ENCODE results near the gene ZNF579.
"Not testable (repeated sequence)": the region's sequence is repeated elsewhere in the genome, so short reads cannot be mapped to it uniquely, and the experiment has no call there.

ZNF579 gene

DNA sequence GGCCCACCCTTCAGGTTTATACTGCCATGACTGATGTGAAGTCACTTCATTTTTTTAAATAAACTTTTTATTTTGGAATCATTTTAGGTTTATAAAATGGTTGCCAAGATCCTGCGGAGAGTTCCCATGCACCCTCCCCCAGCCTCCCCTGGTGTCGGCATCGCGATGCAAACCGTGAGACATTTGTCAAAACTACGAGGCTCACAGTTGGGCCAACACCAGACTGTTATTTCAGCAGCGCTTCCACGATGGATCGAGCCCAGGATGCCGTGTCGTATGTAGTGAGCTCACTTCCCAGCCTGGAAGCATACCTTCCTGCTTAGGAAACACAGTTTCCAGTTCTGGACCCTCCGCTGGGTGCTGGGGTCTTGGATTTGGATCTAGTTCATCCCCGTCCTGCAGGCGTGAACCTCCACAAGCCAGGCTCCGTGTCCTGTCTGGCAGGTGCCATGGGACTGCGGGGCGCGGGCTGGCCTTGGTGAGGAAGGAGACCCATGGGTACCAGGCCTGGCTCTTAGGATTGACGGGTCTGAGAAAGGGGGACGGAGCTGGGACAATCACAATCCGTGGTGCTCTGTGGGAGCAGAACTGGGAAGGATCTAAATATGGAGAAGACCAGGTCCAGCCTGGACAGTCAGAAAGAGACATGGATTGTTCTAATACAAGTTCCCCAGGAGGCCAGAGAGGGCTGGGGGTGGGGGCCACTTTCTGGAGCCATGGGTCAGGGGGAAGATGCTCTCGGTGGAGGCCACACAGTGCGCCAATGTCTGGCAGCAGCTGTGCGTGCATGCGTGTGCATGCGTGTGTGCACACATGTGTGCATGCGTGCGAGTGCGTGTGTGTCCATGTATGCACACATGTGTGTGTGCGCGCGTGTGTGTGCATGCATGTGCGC, 41.3 kb downstream of the ZNF579 start:
- DNase-seq (ENCODE audit: low spot score), result no peak

- DNase-seq (ENCODE audit: low spot score), result no peak
Observed at GRCh38 chr19:55538132-55538531, 42.5 kb downstream of the ZNF579 start.

DNA sequence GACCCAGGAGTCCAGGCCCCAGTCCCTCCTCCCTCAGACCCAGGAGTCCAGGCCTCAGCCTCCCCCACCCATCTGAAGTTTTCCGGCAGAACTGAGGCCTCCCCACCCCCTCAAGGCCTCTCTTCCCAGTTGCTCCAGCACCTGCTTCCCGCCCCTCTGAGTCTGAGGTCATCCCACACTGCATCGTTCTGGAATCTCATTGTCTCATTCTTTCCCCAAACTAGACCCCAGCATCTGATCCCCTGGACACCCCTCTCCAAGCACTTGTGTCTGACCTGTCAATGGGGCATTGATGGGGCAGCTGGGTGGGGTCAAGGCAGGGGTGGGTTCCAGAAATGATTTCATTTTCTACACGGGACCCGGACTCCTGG, 42.9 kb downstream of the ZNF579 start:
- DNase-seq (ENCODE audit: low spot score), result peak; percentile 41

DNA sequence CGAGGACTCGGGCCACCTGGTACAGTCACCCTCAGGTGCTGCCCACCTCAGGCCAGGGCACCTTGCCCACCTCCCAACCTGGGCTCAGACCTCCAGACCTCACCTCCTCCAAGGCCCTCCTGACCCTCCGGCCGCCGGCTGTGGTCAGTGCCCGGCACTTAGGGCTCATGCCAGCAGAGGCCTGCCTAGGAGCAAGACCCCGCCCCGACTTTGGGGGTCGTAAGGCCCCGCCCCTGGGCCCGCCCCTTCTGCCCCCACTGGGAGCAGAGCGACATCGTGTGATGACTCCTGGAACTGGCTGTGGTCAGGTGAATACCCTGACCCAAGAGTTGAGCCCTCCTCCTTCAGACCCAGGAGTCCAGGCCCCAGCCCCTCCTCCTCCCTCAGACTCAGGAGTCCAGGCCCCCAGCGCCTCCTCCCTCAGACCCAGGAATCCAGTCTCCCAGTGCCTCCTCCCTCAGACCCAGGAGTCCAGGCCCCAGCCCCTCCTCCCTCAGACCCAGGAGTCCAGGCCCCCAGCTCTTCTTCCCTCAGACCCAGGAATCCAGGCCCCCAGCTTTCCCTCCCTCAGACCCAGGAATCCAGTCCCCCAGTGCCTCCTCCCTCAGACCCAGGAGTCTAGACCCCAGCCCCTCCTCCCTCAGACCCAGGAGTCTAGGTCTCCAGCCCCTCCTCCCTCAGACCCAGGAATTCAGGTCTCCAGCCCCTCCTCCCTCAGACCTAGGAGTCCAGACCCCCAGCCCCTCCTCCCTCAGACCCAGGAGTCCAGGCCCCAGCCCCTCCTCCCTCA, 43.5 kb downstream of the ZNF579 start, which contains the start of gene SBK2:
TSS of gene SBK2 (minus strand) at position 183 of the 790 bp plus-strand sequence. CDS start 839 bp downstream, outside the sequence.
- DNase-seq (ENCODE audit: low spot score), result no peak

DNA sequence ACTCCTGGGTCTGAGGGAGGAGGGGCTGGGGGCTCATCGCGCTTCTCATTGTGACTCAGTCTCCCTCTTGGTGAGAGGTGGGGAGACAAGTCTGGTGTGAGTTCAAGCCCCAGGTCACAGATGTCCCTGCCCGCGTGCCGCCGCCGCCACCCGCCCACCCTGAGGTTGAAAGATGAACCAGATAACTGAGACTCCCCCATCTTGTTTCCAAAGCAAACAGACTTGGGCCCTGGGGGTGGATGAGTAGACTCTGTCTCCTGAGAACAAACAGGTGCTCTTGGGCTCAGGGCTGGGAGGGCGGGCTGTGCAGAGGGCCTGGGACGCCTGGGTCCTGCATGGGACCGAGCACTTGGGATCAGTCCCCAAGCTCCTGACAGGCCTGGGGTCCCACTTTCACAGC, 44.3 kb downstream of the ZNF579 start:
- no peak for DNase-seq (ENCODE audit: low spot score)

DNA sequence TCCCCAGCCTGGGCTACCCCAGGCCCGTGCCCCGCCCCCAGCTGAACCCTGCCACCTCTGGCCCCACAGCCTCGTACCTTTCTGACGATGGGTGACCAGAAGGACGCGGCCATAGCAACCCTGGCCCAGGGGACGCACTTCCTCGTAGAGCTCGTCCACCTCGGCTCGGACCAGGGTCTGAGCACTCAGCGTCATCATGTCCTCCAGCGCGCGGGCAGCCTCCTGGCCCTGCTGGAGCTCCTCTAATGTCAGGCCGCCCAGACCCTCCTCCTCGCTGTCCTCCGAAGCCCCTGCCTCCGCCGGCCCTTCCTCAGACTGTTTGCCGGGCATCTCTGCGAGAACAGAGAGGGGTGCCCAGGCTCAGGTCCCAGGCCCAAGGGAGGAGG, 44.7 kb downstream of the ZNF579 start:
- no peak for DNase-seq (ENCODE audit: low spot score)

DNA sequence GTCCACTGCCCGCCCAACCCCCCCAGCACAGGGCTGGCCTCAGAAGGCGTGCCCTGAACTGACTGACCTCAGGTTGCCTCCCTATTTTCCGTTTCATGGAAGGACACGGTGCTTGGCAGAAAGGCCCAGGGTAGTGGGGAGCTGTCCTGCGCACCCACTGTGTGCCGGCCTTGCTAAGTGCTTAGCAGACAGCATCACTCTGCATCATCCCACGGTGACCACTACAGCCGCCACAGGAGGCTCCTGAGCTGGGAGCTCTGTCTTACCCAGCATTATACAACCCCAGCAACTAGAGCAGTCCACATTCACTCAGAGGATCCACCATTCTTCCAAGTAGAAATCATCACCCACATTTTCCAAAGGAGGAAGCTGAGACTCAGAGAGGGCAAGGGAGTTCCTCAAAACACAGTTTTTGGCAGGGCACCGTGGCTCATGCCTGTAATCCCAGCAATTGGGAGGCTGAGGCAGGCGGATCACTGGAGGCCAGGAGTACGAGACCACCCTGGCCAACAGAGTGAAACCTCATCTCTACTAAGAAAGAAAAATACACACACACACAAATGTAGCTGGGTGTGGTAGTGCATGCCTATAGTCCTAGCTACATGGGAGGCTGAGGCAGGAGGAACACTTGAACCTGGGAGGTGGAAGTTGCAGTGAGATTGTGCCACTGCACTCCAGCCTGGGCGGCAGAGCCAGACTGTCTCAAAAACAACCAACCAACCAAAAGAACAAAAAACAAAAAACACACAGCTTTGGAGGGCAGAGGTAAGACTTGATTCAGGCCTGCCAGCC, 45.3 kb downstream of the ZNF579 start:
- no peak for DNase-seq (ENCODE audit: low spot score)

DNA sequence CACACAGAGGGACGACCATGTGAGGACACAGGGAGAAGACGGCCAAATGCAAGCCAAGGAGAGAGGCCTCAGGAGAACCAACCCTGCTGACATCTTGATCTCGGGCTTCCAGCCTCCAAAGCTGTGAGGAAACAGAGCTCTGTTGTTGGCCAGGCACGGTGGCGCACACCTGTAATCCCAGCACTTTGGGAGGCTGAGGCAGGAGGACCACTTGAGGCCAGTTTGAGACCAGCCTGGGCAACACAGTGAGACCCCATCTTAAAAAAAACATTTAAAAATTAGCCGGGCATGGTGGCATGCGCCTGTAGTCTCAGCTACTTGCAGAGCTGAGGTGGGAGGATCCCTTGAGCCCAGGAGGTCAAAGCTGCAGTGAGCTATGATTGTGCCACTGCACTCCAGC, 46.4 kb downstream of the ZNF579 start:
- not testable (repeated sequence) for DNase-seq (ENCODE audit: low spot score)

- no peak for DNase-seq (ENCODE audit: low spot score)
Observed at GRCh38 chr19:55530996-55531395, 49.7 kb downstream of the ZNF579 start.

DNA sequence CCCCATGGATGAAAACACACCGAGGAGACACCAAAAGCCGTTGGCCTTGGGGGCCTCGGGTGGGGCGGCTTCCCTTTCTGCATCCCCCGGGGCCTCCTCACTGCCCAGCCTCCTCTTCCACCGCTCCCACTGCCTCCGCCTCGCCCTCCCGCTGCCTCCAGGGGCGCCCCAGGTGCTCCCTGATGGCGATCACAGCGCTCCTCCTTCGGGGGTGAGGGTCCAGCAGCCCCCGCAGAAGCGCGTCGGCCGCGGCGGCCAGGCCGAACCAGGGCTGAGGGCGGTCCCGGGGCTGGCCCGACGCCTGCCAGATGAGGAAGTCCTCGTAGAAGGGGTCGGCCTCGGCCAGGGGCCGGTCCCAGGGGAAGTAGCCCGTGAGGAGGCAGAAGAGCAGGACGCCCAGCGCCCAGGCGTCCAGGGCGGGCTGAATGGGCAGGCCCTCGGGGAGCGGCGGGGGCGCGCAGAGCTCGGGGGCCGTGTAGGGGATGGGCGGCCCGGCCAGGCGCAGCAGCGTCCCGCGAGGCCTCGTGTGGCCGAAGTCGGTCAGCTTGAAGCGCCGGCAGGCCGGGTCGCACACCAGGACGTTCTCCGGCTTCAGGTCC, 50.9 kb downstream of the ZNF579 start:
- DNase-seq (ENCODE audit: low spot score), result no peak

DNA sequence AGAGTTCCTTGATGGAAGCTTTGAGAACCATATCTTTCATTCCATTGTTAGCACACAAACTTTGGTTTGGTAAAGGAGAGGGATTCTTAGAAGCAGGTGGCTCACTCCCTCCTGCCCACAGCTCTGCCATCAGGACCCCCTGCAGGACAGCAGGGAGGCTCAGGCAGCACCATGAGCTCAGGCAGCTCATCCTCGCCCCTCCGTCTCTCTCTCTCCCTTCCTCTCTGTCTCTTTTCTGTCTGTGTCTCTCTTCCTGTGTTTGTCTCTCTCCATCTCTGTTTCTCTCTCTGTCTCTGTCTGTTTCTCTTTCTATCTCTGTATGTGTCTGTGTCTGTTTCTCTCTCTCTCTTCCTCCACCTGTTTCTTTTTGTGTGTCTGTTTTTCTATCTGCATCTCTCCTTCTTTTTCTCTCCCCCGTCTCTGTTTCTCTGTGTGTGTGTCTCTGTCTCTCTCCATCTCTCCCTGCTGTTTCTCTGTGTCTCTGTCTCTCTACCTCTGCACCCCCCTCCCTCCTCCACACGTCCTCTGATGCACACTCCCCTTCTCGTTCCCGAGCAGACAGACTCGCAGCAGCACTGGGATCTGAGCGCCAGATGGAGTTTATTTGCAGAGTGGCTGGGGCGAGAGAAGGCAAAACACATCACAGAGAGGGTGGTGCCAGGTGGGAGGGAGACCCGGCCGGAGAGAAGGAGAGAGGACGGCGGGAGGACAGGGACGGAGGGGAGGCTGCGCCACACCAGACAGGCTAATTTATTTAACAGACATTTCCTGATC, 52.4 kb downstream of the ZNF579 start:
- peak; percentile 43 for DNase-seq (ENCODE audit: low spot score)

DNA sequence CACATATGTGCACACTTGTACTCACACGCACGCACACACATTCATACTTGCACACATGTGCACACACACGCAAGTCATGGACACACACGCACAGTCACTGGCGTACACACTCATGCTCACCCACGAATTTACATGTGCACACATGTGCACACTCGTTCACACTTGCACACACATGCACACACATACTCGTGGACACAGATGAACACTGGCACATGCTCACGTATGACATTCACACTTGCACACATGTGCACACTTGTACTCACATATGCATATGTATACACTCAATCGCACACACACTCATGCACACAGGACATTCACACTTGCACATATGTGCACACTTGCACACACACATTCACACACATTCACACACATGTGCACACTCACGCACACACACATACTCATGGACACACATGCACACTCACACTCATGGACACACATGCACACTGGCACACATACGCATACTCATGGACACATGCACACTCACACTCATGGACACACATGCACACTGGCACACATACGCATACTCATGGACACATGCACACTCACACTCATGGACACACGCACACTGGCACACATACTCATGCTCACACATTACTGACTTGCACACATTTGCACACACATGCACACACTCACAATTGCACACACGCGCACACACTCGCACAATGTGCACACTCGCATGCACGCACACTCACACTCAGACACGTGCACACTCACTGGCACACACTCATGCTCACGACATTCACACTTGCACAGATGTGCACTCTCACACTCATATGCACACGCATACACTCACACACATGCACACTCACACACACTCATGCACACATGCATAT, 53.2 kb downstream of the ZNF579 start:
- DNase-seq (ENCODE audit: low spot score), result no peak
